Mucosa of rectum (tissue), 2 donors: ENCODE data around the gene FAM120A.

Experiments
- H3K27ac ChIP-seq, 2 donors: one replicate each; pipeline ENCODE4 v1.7.0; 2013; ENCODE audit warnings: inconsistent platforms in 2 of 2, low read depth in 2 of 2, low read length in 2 of 2
- H3K27me3 ChIP-seq, 2 donors: one replicate each; pipeline ENCODE4 v1.7.0; 2013; ENCODE audit warnings: low read length in 2 of 2; ENCODE audit not compliant: control insufficient read depth in 2 of 2, insufficient read depth in 2 of 2
- H3K36me3 ChIP-seq, 2 donors: one replicate each; pipeline ENCODE4 v1.7.0; 2013; ENCODE audit warnings: low read length in 2 of 2; ENCODE audit not compliant: control insufficient read depth in 2 of 2, insufficient read depth in 2 of 2
- H3K4me1 ChIP-seq, 2 donors: one replicate each; pipeline ENCODE4 v1.7.0; 2013; ENCODE audit warnings: low read length in 2 of 2, mild to moderate bottlenecking in 1 of 2; ENCODE audit not compliant: control insufficient read depth in 2 of 2, insufficient read depth in 2 of 2
- H3K4me3 ChIP-seq, 2 donors: one replicate each; pipeline ENCODE4 v1.7.0; 2013; ENCODE audit warnings: low read length in 2 of 2
- H3K9ac ChIP-seq, 2 donors: one replicate each; pipeline ENCODE4 v1.7.0; 2013; ENCODE audit warnings: low read length in 2 of 2, low read depth in 1 of 2, mild to moderate bottlenecking in 1 of 2
- H3K9me3 ChIP-seq, 2 donors: one replicate each; pipeline ENCODE4 v1.7.0; 2013; ENCODE audit warnings: low read length in 2 of 2; ENCODE audit not compliant: control insufficient read depth in 2 of 2
- donor health status: healthy.
- donor health status: Normal muscosa, but diverticular disease.

FAM120A gene

GRCh38 chr9:93459432-93459847 is 8.0 kb downstream of the FAM120A start:
- Histone ChIP-seq H3K9me3 (no peaks in the 10 kb centered on the region), H3K4me3 (no peak overlapping the region), H3K27ac (peak overlapping the region; percentile 54 to 74), H3K9ac (no peak overlapping the region), H3K4me1 (peaks cover 47 to 54% of the 10 kb centered on the region in 2 donors), H3K27me3 (no peaks in the 10 kb centered on the region), H3K36me3 (peaks cover 0 to 3% of the 10 kb centered on the region in 2 donors)

- Histone ChIP-seq H3K9ac (no peak overlapping the region), H3K4me3 (no peak overlapping the region), H3K36me3 (peaks cover 0 to 3% of the 10 kb centered on the region in 2 donors), H3K9me3 (no peaks in the 10 kb centered on the region), H3K27me3 (no peaks in the 10 kb centered on the region), H3K27ac (peak overlapping the region; percentile 61 to 74), H3K4me1 (peaks cover 48 to 57% of the 10 kb centered on the region in 2 donors)
Observed at GRCh38 chr9:93460689-93461413, 9.4 kb downstream of the FAM120A start.

GRCh38 chr9:93461414-93461743 is 9.9 kb downstream of the FAM120A start:
- no peak overlapping the region for H3K4me3 ChIP-seq
- H3K27ac ChIP-seq = no peak overlapping the region
- peaks cover 51 to 57% of the 10 kb centered on the region in 2 donors for H3K4me1 ChIP-seq
- H3K36me3 ChIP-seq = peaks cover 0 to 3% of the 10 kb centered on the region in 2 donors
- no peaks in the 10 kb centered on the region for H3K27me3 ChIP-seq
- H3K9me3 ChIP-seq = no peaks in the 10 kb centered on the region
- H3K9ac ChIP-seq = no peak overlapping the region

- Histone ChIP-seq H3K36me3 (peaks cover 0 to 3% of the 10 kb centered on the region in 2 donors), H3K27ac (no peak overlapping the region), H3K4me3 (no peak overlapping the region), H3K4me1 (peaks cover 54 to 57% of the 10 kb centered on the region in 2 donors), H3K27me3 (no peaks in the 10 kb centered on the region), H3K9ac (no peak overlapping the region), H3K9me3 (no peaks in the 10 kb centered on the region)
Observed at GRCh38 chr9:93461821-93462220, 10.3 kb downstream of the FAM120A start.

GRCh38 chr9:93463638-93464248 is 12.3 kb downstream of the FAM120A start:
- Histone ChIP-seq H3K9ac (no peak overlapping the region), H3K27ac (peak overlapping the region; percentile 38 to 54), H3K36me3 (peaks cover 0 to 3% of the 10 kb centered on the region in 2 donors), H3K4me3 (no peak overlapping the region), H3K9me3 (no peaks in the 10 kb centered on the region), H3K4me1 (peaks cover 58 to 61% of the 10 kb centered on the region in 2 donors), H3K27me3 (no peaks in the 10 kb centered on the region)

GRCh38 chr9:93464395-93464794 is 12.9 kb downstream of the FAM120A start:
- H3K9me3 ChIP-seq = no peaks in the 10 kb centered on the region
- peak overlapping the region; percentile 38 to 54 for H3K27ac ChIP-seq
- H3K4me3 ChIP-seq = no peak overlapping the region
- H3K36me3 ChIP-seq = peaks cover 0 to 3% of the 10 kb centered on the region in 2 donors
- H3K4me1 ChIP-seq = peaks cover 56 to 60% of the 10 kb centered on the region in 2 donors
- no peak overlapping the region for H3K9ac ChIP-seq
- H3K27me3 ChIP-seq = no peaks in the 10 kb centered on the region

GRCh38 chr9:93464876-93465275 is 13.4 kb downstream of the FAM120A start:
- peaks cover 54 to 56% of the 10 kb centered on the region in 2 donors for H3K4me1 ChIP-seq
- H3K4me3 ChIP-seq = no peak overlapping the region
- H3K36me3 ChIP-seq = peaks cover 0 to 3% of the 10 kb centered on the region in 2 donors
- no peaks in the 10 kb centered on the region for H3K27me3 ChIP-seq
- no peak overlapping the region for H3K9ac ChIP-seq
- H3K27ac ChIP-seq = peak overlapping the region; percentile 38 to 54
- H3K9me3 ChIP-seq = no peaks in the 10 kb centered on the region

GRCh38 chr9:93465855-93466254 is 14.4 kb downstream of the FAM120A start:
- no peaks in the 10 kb centered on the region for H3K9me3 ChIP-seq
- peaks cover 0 to 3% of the 10 kb centered on the region in 2 donors for H3K36me3 ChIP-seq
- H3K4me1 ChIP-seq = peaks cover 54 to 62% of the 10 kb centered on the region in 2 donors
- no peak overlapping the region for H3K4me3 ChIP-seq
- no peaks in the 10 kb centered on the region for H3K27me3 ChIP-seq
- H3K9ac ChIP-seq = peak overlapping the region in 1 of 2 donors; percentile 21
- peak overlapping the region; percentile 10 to 96 for H3K27ac ChIP-seq

GRCh38 chr9:93466416-93467061 is 15.1 kb downstream of the FAM120A start:
- H3K4me1 ChIP-seq = peaks cover 56 to 66% of the 10 kb centered on the region in 2 donors
- no peaks in the 10 kb centered on the region for H3K27me3 ChIP-seq
- peak overlapping the region in 1 of 2 donors; percentile 21 for H3K9ac ChIP-seq
- peaks cover 0 to 8% of the 10 kb centered on the region in 2 donors for H3K36me3 ChIP-seq
- H3K9me3 ChIP-seq = no peaks in the 10 kb centered on the region
- peak overlapping the region; percentile 95 to 96 for H3K27ac ChIP-seq
- peak overlapping the region in 1 of 2 donors; percentile 33 for H3K4me3 ChIP-seq

- Histone ChIP-seq H3K9ac (peak overlapping the region in 1 of 2 donors; percentile 21), H3K36me3 (peaks cover 0 to 8% of the 10 kb centered on the region in 2 donors), H3K27ac (peak overlapping the region; percentile 95 to 96), H3K4me1 (peaks cover 56 to 66% of the 10 kb centered on the region in 2 donors), H3K9me3 (no peaks in the 10 kb centered on the region), H3K27me3 (no peaks in the 10 kb centered on the region), H3K4me3 (peak overlapping the region in 1 of 2 donors; percentile 8)
Observed at GRCh38 chr9:93467062-93467416, 15.6 kb downstream of the FAM120A start.
